ENCODE data around the gene POU3F1.

Gene POU3F1

GRCh38 chr1:38003261-38004250 lies 43.0 kb downstream of the POU3F1 start:
- DNase-seq, result no peak

- DNase-seq, result no peak
Observed at GRCh38 chr1:38000529-38001455, 45.8 kb downstream of the POU3F1 start.

GRCh38 chr1:38000233-38000528 lies 46.4 kb downstream of the POU3F1 start:
- no peak for DNase-seq

- DNase-seq, result no peak
Observed at GRCh38 chr1:37999430-38000232, 47.0 kb downstream of the POU3F1 start.

- no peak for DNase-seq
Observed at GRCh38 chr1:37998913-37999429, 47.6 kb downstream of the POU3F1 start.

- DNase-seq, result no peak
Observed at GRCh38 chr1:37998089-37998808, 48.3 kb downstream of the POU3F1 start.

- DNase-seq, result no peak
Observed at GRCh38 chr1:37997256-37998088, 49.1 kb downstream of the POU3F1 start.

- no peak for DNase-seq
Observed at GRCh38 chr1:37995751-37996345, 50.7 kb downstream of the POU3F1 start.

- DNase-seq, result no peak
Observed at GRCh38 chr1:37994886-37995566, 51.6 kb downstream of the POU3F1 start.

Data from NCI-H1930 (cell line).